ENCODE results near the gene ATP2B2.

Gene ATP2B2

GRCh38 chr3:10286596-10287295 lies 218.6 kb downstream of the ATP2B2 start:
- no peak for DNase-seq (ENCODE audit: low read depth)
- TF ChIP-seq, protein P1, sequence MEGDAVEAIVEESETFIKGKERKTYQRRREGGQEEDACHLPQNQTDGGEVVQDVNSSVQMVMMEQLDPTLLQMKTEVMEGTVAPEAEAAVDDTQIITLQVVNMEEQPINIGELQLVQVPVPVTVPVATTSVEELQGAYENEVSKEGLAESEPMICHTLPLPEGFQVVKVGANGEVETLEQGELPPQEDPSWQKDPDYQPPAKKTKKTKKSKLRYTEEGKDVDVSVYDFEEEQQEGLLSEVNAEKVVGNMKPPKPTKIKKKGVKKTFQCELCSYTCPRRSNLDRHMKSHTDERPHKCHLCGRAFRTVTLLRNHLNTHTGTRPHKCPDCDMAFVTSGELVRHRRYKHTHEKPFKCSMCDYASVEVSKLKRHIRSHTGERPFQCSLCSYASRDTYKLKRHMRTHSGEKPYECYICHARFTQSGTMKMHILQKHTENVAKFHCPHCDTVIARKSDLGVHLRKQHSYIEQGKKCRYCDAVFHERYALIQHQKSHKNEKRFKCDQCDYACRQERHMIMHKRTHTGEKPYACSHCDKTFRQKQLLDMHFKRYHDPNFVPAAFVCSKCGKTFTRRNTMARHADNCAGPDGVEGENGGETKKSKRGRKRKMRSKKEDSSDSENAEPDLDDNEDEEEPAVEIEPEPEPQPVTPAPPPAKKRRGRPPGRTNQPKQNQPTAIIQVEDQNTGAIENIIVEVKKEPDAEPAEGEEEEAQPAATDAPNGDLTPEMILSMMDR (IDR thresholded peaks at IDR 0.05; ENCODE audit: low read depth, low read length, missing control alignments) = no peak
- H3K4me3 ChIP-seq (ENCODE audit: low read depth, low read length) = no peak overlapping the region

DNA sequence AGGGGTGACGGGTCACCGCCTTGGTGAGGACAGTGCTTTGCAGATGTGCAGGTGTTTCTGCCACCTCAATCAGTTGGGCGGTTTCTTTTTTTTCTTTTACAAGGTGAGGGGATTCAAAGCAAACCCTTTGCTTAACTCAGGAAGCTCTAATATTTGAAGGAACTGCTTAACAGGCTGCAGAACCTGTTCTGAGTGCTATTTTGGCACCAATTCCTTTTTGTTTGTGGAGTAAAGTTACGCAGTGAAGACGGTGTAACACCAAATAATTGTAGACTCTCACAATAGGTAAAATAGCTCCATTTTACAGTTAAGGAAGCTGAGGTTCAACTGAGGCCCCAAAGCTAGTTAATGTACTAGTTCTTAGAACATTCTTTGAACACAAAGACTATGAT lies 219.3 kb downstream of the ATP2B2 start:
- TF ChIP-seq, protein P1 (IDR thresholded peaks at IDR 0.05; ENCODE audit: low read depth, low read length, missing control alignments) = no peak
- H3K4me3 ChIP-seq (ENCODE audit: low read depth, low read length) = no peak overlapping the region
- DNase-seq (ENCODE audit: low read depth) = no peak

DNA sequence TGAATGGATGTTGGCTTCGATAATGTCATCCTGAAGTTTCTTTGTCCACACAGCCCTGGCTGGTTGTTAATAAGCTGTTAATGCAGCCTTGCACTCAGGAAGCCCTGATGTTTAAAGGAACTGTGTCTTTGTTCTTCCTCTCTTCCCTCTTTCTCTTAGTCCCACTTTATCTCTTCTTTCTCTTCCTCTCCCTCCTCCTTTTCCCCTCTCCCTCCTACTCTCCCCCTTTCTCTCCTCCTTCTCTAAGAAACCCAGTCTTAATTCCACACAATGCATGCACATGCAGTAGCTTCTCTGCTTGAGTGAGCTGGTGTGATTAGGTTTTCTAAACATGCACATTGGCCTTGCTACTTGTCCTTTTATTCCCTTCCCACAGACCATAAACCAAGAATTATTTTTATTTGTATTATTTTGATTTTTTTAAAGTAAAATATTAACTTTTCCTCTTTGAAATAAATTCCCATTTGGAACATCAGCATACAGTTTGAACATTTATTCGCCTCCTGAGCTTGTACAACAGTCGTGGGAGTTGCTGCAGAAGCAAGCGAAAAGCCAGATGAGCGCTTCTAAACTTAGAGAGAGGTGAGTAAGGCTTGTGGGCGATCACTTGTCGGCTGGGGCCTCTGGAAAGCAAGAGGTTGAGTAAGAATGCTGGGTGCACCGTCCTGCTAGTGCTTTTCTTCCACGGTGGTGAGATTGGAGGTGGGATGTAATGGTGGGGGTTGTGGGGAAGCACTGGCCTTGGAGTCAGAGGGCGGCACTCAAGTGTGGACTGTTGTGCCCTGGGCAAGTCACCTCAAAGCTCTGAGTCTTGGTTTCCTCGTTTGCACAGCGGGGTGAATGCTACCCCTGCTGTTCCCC lies 219.9 kb downstream of the ATP2B2 start:
- TF ChIP-seq, protein P1 (IDR thresholded peaks at IDR 0.05; ENCODE audit: low read depth, low read length, missing control alignments) = no peak
- no peak overlapping the region for H3K4me3 ChIP-seq (ENCODE audit: low read depth, low read length)
- DNase-seq (ENCODE audit: low read depth) = no peak

- H3K4me3 ChIP-seq (ENCODE audit: low read depth, low read length) = no peak overlapping the region
- DNase-seq (ENCODE audit: low read depth) = no peak
- TF ChIP-seq, protein P1 (IDR thresholded peaks at IDR 0.05; ENCODE audit: low read depth, low read length, missing control alignments) = no peak
Measured at GRCh38 chr3:10284496-10284895, 220.9 kb downstream of the ATP2B2 start.

GRCh38 chr3:10283638-10284037 lies 221.7 kb downstream of the ATP2B2 start:
- no peak overlapping the region for H3K4me3 ChIP-seq (ENCODE audit: low read depth, low read length)
- TF ChIP-seq, protein P1 (IDR thresholded peaks at IDR 0.05; ENCODE audit: low read depth, low read length, missing control alignments) = no peak
- DNase-seq (ENCODE audit: low read depth) = no peak

- TF ChIP-seq, protein P1 (IDR thresholded peaks at IDR 0.05; ENCODE audit: low read depth, low read length, missing control alignments) = no peak
- no peak for DNase-seq (ENCODE audit: low read depth)
- no peak overlapping the region for H3K4me3 ChIP-seq (ENCODE audit: low read depth, low read length)
Measured at GRCh38 chr3:10281951-10282350, 223.4 kb downstream of the ATP2B2 start.
